ENCODE results near the gene LIN52. TPM values are rescaled to one million over a fixed set of nuclear protein-coding genes. Genes with fewer than 3 reads are reported as not detected.

Gene LIN52
- total and polyA plus RNA-seq, 2 of the 13 experiments (the other 11 are each of a cell fraction or from before 2014, with no cell fraction given) = 11.4 to 23.3 TPM

DNA sequence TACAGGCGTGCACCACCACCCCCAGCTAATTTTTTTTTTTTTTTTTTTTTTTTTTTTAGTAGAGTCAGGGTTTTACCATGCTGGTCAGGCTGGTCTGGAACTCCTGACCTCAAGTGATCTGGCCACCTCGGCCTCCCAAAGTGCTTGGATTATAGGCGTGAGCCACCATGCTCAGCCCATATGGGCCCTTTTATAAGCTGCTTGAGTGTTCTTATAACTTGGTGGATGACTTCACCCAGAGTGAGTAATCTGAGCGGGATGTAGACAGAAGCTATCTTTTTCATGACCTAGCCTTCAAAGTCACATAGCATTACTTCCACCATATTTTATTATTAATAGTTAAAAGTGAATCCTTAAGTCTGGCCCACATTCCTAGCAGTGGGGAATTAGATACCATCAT is 49.2 kb upstream of the LIN52 start (continued):
- TF ChIP-seq ZSCAN25 (CRISPR knock-in tag; IDR thresholded peaks at IDR 0.05) (no peak), ZC3H4 (CRISPR knock-in tag; IDR thresholded peaks at IDR 0.05; ENCODE audit: borderline replicate concordance) (no peak), ZNF703 (CRISPR knock-in tag; IDR thresholded peaks at IDR 0.05; ENCODE audit: borderline replicate concordance) (no peak), ZFAT (CRISPR knock-in tag; conservative IDR thresholded peaks at IDR 0.05) (no peak), KDM4B (CRISPR knock-in tag; IDR thresholded peaks at IDR 0.05) (no peak), MTA1 (CRISPR knock-in tag; IDR thresholded peaks at IDR 0.05; ENCODE audit: borderline replicate concordance) (no peak), ZBTB42 (CRISPR knock-in tag; IDR thresholded peaks at IDR 0.05) (no peak), NR2C2 (CRISPR knock-in tag; IDR thresholded peaks at IDR 0.05; ENCODE audit: borderline replicate concordance) (no peak), FOXA3 (CRISPR knock-in tag; IDR thresholded peaks at IDR 0.05) (no peak), PAF1 (CRISPR knock-in tag; IDR thresholded peaks at IDR 0.05) (no peak), PAWR (CRISPR knock-in tag; IDR thresholded peaks at IDR 0.05; ENCODE audit: borderline replicate concordance) (no peak), ZNF660 (CRISPR knock-in tag; IDR thresholded peaks at IDR 0.05; ENCODE audit: borderline replicate concordance, low read depth) (no peak), NKX3-1 (CRISPR knock-in tag; IDR thresholded peaks at IDR 0.05) (no peak), SIN3A (IDR thresholded peaks at IDR 0.05; ENCODE audit: borderline replicate concordance, low read depth, low read length) (no peak)
- TF ChIP-seq, protein P1, sequence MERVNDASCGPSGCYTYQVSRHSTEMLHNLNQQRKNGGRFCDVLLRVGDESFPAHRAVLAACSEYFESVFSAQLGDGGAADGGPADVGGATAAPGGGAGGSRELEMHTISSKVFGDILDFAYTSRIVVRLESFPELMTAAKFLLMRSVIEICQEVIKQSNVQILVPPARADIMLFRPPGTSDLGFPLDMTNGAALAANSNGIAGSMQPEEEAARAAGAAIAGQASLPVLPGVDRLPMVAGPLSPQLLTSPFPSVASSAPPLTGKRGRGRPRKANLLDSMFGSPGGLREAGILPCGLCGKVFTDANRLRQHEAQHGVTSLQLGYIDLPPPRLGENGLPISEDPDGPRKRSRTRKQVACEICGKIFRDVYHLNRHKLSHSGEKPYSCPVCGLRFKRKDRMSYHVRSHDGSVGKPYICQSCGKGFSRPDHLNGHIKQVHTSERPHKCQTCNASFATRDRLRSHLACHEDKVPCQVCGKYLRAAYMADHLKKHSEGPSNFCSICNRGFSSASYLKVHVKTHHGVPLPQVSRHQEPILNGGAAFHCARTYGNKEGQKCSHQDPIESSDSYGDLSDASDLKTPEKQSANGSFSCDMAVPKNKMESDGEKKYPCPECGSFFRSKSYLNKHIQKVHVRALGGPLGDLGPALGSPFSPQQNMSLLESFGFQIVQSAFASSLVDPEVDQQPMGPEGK (CRISPR knock-in tag; IDR thresholded peaks at IDR 0.05) = no peak
- TF ChIP-seq, protein P2, sequence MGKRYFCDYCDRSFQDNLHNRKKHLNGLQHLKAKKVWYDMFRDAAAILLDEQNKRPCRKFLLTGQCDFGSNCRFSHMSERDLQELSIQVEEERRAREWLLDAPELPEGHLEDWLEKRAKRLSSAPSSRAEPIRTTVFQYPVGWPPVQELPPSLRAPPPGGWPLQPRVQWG (CRISPR knock-in tag; IDR thresholded peaks at IDR 0.05; ENCODE audit: borderline replicate concordance, low read depth) = no peak

Data from HepG2 (cell line).